ENCODE measurements around the gene GCLM.

GCLM gene

DNA sequence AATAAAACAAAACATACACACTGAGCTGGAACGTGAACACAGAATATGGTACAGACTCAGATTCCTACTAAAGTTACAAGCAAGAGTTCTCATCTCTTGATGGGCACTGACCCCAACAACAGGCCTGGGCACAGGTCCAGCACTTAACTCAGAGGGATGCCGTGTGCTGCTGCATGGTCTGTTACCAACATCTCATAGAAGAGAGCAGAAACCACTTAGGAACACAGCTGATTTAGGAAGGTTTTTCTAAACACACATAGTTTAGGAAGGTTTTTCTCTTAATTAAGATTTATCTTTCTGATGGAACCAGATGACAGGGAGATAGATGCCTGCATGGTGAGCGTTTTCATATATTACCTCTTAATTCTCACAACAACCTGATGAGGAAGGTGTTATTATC, 1.5 kb downstream of the GCLM start:
- TF ChIP-seq, protein P1, sequence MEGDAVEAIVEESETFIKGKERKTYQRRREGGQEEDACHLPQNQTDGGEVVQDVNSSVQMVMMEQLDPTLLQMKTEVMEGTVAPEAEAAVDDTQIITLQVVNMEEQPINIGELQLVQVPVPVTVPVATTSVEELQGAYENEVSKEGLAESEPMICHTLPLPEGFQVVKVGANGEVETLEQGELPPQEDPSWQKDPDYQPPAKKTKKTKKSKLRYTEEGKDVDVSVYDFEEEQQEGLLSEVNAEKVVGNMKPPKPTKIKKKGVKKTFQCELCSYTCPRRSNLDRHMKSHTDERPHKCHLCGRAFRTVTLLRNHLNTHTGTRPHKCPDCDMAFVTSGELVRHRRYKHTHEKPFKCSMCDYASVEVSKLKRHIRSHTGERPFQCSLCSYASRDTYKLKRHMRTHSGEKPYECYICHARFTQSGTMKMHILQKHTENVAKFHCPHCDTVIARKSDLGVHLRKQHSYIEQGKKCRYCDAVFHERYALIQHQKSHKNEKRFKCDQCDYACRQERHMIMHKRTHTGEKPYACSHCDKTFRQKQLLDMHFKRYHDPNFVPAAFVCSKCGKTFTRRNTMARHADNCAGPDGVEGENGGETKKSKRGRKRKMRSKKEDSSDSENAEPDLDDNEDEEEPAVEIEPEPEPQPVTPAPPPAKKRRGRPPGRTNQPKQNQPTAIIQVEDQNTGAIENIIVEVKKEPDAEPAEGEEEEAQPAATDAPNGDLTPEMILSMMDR (IDR thresholded peaks at IDR 0.05; ENCODE audit: borderline replicate concordance, insufficient read depth, low read depth, low read length), result no peak
- no peak overlapping the region for H3K4me3 ChIP-seq (ENCODE audit: low read depth, low read length)

DNA sequence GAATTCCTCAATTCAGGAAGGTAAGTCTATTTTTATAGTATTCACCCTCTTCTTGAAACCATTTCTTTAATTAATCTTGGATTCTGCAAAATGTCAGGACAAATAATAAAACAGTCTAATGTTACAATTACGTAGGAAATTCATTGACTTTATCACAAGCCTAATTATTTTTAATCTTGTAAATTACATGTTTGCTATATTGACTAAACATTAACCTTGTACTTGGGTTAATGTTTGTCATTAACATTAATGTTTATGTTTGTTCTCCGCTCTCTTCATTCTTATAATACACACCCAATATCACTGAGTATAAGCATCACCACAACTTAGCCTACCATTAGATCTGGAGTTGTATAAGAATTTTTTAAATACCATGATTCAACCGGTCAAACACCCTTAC, 2.8 kb downstream of the GCLM start:
- TF ChIP-seq, protein P1 (IDR thresholded peaks at IDR 0.05; ENCODE audit: borderline replicate concordance, insufficient read depth, low read depth, low read length), result no peak
- H3K4me3 ChIP-seq (ENCODE audit: low read depth, low read length), result no peak overlapping the region

DNA sequence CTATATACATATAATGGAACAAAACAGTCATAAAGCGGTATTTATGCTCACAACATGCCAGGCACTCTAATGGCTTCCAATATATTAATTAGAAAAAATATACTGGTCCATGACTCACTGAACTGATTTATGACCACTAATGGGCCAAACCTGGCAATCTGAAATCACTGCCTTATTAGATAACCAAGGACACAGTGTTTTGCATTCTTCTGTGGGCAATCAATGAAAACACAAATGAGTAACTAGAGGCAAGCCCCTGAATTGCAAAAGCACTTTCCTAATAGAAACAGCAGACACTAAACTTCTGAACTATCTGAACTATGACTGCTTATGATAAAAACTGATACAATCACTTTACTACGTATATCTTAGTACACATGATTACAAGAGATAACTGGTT, 3.5 kb downstream of the GCLM start:
- TF ChIP-seq, protein P1 (IDR thresholded peaks at IDR 0.05; ENCODE audit: borderline replicate concordance, insufficient read depth, low read depth, low read length), result no peak
- no peak overlapping the region for H3K4me3 ChIP-seq (ENCODE audit: low read depth, low read length)

DNA sequence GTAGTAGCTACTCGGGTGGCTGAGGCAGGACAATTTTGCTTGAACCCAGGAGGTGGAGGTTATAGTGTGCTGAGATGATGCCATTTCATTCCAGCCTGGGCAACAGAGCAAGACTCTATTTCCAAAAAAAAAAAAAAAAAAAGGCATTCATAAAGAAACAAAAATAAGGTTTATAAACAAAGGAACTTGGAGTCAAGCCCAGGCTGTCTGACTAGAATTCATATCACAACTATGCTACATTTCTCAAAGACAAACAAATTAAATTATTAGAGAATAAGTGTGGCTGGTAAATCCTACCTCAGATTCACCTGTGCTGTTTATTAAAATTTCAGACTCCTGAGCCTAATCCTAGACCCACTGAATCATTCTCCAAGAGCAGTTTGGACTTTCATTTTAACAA, 4.2 kb downstream of the GCLM start:
- TF ChIP-seq, protein P1 (IDR thresholded peaks at IDR 0.05; ENCODE audit: borderline replicate concordance, insufficient read depth, low read depth, low read length), result no peak
- no peak overlapping the region for H3K4me3 ChIP-seq (ENCODE audit: low read depth, low read length)

DNA sequence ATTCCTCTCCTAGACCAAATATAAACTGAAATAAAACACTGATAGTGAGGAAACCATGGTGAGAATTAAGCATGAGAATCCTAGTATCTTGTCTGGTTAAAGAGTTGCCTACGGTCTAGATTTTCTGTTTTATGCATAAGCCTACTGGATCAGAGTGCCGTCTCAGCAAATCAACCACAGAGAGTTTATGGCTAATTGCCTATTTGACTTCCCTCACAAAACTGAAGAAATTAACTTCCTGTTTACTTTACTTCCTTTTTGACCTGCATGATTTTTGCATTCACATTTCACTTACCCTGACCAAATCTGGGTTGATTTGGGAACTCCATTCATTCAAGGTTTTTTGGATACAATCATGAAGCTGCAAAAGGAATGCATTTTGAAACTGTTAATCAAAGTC, 5.0 kb downstream of the GCLM start:
- H3K4me3 ChIP-seq (ENCODE audit: low read depth, low read length), result no peak overlapping the region
- TF ChIP-seq, protein P1 (IDR thresholded peaks at IDR 0.05; ENCODE audit: borderline replicate concordance, insufficient read depth, low read depth, low read length), result no peak

DNA sequence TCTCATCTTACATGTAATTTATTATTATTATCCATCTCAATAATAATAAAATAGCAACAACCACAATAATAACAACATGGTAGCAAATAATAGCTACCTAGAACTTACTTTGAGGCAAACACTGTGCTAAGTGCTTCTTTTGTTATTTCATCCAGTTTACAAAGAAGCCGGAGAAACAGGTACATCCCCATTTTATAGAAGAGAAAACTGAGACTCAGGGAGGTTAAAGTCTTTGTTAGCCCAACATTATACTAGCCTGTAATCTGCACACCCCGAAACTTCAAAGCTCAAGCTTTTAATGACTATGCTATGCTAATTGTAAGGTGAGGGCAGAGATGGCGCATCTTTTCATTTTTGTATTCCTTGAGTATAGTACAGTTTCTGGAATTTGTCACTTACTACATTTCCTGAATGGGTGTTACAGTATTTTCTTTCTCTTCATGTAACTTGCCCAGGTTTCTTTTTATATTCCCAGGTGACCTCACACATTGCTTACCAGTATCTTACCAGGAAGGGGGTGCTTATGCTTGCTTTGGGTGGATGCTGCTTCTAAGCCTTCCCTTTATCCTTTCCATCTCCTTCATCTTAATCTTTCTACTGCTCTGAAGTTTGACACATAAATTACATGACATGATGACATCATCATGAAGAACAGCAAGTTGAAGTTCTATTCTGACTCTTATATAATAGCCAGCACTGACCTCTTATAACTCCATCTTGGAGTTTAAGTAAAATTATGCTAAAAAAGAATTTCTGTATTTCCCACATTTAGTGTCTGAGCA, 8.3 kb downstream of the GCLM start:
- TF ChIP-seq, protein P1 (IDR thresholded peaks at IDR 0.05; ENCODE audit: borderline replicate concordance, insufficient read depth, low read depth, low read length), result no peak
- H3K4me3 ChIP-seq (ENCODE audit: low read depth, low read length), result no peak overlapping the region

DNA sequence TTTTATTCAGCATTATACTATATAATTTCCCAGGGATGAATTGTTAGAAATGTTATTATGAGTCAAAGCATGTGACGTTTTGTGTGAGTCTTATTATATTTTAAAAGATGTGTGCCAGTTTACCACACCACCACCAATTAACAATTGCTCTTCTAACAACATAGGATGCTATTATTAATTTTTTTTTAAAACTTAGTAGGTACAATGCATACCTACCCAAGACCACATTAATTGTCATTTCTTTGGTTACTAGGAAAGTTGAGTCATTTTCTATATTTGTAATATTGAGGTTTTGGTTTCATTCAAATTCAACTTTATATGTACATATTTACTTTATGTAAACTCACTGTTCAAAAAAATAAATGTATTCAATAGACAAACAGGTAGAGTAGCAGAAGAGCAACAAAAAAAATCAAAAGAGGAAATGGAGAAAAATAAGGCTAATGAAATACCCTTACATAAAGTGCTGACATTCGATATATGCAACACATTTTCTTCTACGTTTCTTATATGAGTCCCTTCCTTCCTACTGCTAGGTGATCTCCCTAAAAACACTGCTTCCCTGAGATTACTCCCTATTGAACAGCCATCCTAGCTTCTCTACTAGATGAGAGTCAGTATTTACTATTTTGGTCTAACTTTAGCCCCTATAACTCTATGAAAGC, 9.6 kb downstream of the GCLM start:
- no peak overlapping the region for H3K4me3 ChIP-seq (ENCODE audit: low read depth, low read length)
- TF ChIP-seq, protein P1 (IDR thresholded peaks at IDR 0.05; ENCODE audit: borderline replicate concordance, insufficient read depth, low read depth, low read length), result no peak
